Measurements from ENCODE around the gene MAP3K1. TPM values are rescaled to one million over a fixed set of nuclear protein-coding genes. Genes with fewer than 3 reads are reported as not detected.
A peak's percentile ranks its signal among the peaks of the same experiment; 100 is the strongest.

Gene MAP3K1
- total and polyA plus RNA-seq, 11 donors, result 2.1 to 19.5 (median 6.8) TPM

DNA sequence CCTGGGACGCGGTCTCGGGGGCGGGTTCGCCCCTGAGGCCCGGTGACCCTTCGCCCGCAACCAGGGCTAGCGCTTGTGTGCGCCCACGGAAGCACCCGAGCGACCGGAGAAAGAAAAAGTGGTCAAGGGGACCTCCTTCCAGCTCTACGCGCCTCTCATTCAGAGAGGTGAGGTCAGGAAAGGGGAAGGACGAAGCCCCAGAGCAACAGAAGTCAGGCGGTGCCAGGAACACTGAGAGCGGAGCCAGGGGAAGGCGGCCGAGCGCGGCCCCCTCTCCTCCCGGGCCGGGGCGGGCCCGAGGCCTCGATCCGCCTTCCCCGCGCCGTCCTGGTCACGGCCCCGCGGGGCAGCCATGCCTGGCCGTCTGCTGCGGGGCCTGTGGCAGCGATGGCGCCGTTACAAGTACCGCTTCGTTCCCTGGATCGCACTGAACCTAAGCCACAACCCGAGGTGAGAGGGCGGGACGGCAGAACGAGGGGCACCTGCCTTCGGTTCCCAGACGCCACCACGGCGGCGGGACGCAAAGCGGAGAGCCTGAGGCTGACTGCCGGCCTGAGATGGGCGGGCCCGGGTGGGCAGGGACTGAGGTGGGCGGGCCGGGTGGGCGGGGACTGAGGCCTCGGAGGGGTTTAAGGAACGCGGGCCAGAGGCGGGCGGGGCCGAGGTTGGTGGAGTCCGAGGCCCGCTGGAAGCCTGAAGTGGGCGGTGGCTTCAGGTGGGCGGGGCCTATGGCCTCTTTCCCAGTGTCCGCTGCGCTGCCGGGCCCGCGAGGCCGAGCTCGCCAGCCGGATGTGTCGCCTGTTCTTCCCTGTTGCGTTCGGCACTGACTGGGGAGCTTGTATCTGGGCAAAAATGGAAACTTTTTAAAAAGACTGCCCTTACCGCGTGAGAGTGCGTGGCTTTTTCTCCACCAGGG, 94.2 kb downstream of the MAP3K1 start, which contains the start of gene SETD9:
Gene SETD9, plus strand, starts transcription at position 303 of the 916 bp plus-strand sequence. Its CDS starts 50 bp downstream, at position 353.
- H3K4me1 ChIP-seq, result peaks cover 0 to 16% (median 9%) of the 10 kb centered on the region in 12 donors
- WGBS, 4 donors, result 0% methylated on average over 35 to 84 of the region's 84 CpGs
- H3K9me3 ChIP-seq, result peaks cover 0 to 9% (median 0%) of the 10 kb centered on the region in 12 donors
- H3K27me3 ChIP-seq, result no peaks in the 10 kb centered on the region
- ATAC-seq (peak; percentile 95 to 97 (median 97)), DNase-seq (peak; percentile 99 to 100 (median 99))
- H3K4me3 ChIP-seq, result peak within 1 kb of the TSS; percentile 51 to 86 (median 68)
- H3K27ac ChIP-seq, result peak within 1 kb of the TSS; percentile 85 to 99 (median 95)
- intact Hi-C loops (cut with DNase I), result loop anchor here in 5 of 10 donors (1.0 to 10.0 kb wide), 6 partner anchors 41 to 1555 kb away; partner anchors contain the start of genes MIER3 (in 2 of the 5) and PLK2 (in 1 of the 5)
- H3K36me3 ChIP-seq, result peaks cover 0 to 7% (median 0%) of the 10 kb centered on the region in 9 donors
- no peak for TF ChIP-seq CTCF (IDR thresholded peaks at IDR 0.05)
- peak; percentile 28 to 75 for TF ChIP-seq POLR2A (IDR thresholded peaks at IDR 0.05)

DNA sequence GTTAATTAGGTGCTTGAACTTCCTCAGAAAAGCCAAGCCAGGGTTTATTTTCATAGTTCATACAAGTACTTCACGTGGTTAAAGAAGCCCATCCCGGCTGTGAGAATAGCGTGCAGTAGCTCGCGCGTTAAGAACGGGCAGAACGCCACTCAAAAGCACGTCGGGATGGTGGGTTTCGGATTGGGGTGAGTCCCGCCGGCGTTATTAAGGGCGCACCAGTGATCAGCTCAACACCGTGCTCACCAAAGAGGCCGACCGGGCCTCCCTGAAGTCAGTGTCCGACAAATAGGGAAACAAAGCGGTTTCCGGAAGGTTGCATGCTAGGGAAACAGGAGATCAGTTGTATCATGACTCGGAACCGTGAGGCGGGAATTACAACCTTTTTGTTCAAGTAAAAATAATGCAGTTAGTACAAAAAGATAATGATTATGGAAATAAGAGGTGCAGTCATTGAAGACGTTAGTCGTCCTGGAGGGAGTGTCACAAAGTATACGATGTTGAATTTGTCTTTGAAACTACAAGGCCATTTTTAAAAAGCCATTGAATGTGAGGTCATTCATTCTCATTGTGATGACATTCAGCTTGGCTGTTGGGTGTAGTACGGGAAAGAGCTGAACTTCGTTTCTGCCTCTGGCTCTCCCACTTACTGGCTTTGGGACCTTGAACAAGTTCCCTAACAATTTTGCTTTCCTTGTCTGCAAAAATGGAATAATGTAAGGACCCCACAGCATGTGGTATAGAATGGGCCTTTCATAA, 95.0 kb downstream of the MAP3K1 start:
- DNase-seq (peak in 4 of 5 donors; percentile 46 to 63 (median 54)), ATAC-seq (peak; percentile 1 to 25 (median 14))
- TF ChIP-seq POLR2A (IDR thresholded peaks at IDR 0.05) (no peak), CTCF (IDR thresholded peaks at IDR 0.05) (no peak)
- Histone ChIP-seq H3K27me3 (no peaks in the 10 kb centered on the region), H3K4me3 (peak overlapping the region; percentile 40 to 86 (median 68)), H3K27ac (peak overlapping the region; percentile 85 to 99 (median 95)), H3K36me3 (peaks cover 0 to 13% (median 0%) of the 10 kb centered on the region in 9 donors), H3K4me1 (peaks cover 0 to 16% (median 9%) of the 10 kb centered on the region in 12 donors), H3K9me3 (peaks cover 0 to 9% (median 0%) of the 10 kb centered on the region in 12 donors)
- intact Hi-C loops (cut with DNase I), result loop anchor here in 3 of 10 donors (1.0 to 5.0 kb wide), 2 partner anchors 40 to 42 kb away; partner anchors contain the start of gene MIER3 (in 2 of the 3)
- 0 to 1% (median 1%) methylated on average over 27 to 29 of the region's 29 CpGs for WGBS, 4 donors

DNA sequence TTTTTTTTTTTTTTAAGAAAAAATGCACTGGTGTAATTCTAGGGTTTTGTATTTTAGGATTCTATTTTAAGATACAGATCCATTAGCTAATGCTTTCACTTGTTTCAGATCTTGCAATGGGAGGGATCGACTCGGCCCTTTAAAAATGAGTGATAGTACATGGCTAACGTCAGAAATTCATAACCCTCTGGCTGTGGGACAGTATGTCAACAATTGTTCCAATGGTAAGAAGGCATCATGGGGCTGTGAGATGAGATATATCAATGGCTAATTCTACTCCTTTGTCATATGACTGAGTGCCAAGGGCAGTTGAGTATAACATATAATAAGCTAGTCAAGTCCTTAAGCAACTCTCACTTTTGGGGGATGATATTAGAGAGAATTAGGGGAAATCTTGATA, 98.4 kb downstream of the MAP3K1 start:
- intact Hi-C loops (cut with DNase I), result loop anchor here in 2 of 10 donors (5.0 kb wide), 1 partner anchor 39 kb away; the partner anchor contains the start of gene MIER3 (in 2 of the 2)
- Histone ChIP-seq H3K9me3 (no peaks in the 10 kb centered on the region), H3K4me3 (no peak overlapping the region), H3K27ac (no peak overlapping the region), H3K27me3 (no peaks in the 10 kb centered on the region), H3K4me1 (peaks cover 0 to 27% (median 9%) of the 10 kb centered on the region in 12 donors), H3K36me3 (peaks cover 0 to 15% (median 0%) of the 10 kb centered on the region in 9 donors)
- DNase-seq, result no peak
- no peak for ATAC-seq
- TF ChIP-seq CTCF (IDR thresholded peaks at IDR 0.05), result no peak
- TF ChIP-seq POLR2A (IDR thresholded peaks at IDR 0.05), result no peak
- 87 to 93% (median 87%) methylated on average over 3 of the region's 3 CpGs for WGBS, 4 donors

All from heart left ventricle (tissue), 16 donors.